CD4-positive, alpha-beta T cell treated with Interleukin-15 for 1 hour (primary cell): ENCODE measurements around the gene ATF3.
"Not testable (repeated sequence)": the region's sequence is repeated elsewhere in the genome, so short reads cannot be mapped to it uniquely, and the experiment has no call there.

Source experiments
- DNase-seq: peaks from one replicate; pipeline ENCODE4 v3.0.0-alpha.2; 2020

The ATF3 gene

GRCh38 chr1:212629450-212630157 is 21.0 kb downstream of the ATF3 start:
- DNase-seq, result no peak

- peak; percentile 79 for DNase-seq
Measured at GRCh38 chr1:212630158-212630900, 21.8 kb downstream of the ATF3 start.

GRCh38 chr1:212633161-212633560 is 24.6 kb downstream of the ATF3 start:
- peak; percentile 35 for DNase-seq

GRCh38 chr1:212634252-212634651 is 25.7 kb downstream of the ATF3 start:
- no peak for DNase-seq

- DNase-seq, result no peak
Measured at GRCh38 chr1:212635141-212635631, 26.6 kb downstream of the ATF3 start.

GRCh38 chr1:212637902-212638301 is 29.3 kb downstream of the ATF3 start:
- DNase-seq, result no peak

- no peak for DNase-seq
Measured at GRCh38 chr1:212638492-212639151, 30.1 kb downstream of the ATF3 start.

- not testable (repeated sequence) for DNase-seq
Measured at GRCh38 chr1:212639524-212639923, 31.0 kb downstream of the ATF3 start.

- DNase-seq, result no peak
Measured at GRCh38 chr1:212640223-212640878, 31.8 kb downstream of the ATF3 start.

GRCh38 chr1:212641956-212642355 is 33.4 kb downstream of the ATF3 start:
- no peak for DNase-seq

GRCh38 chr1:212643877-212644276 is 35.3 kb downstream of the ATF3 start:
- no peak for DNase-seq

- DNase-seq, result no peak
Measured at GRCh38 chr1:212644866-212645545, 36.4 kb downstream of the ATF3 start.

GRCh38 chr1:212645546-212646543 is 37.3 kb downstream of the ATF3 start:
- DNase-seq, result no peak

GRCh38 chr1:212646588-212646987 is 38.0 kb downstream of the ATF3 start:
- DNase-seq, result no peak

GRCh38 chr1:212647004-212647403 is 38.4 kb downstream of the ATF3 start:
- no peak for DNase-seq

- DNase-seq, result no peak
Measured at GRCh38 chr1:212648431-212648830, 39.9 kb downstream of the ATF3 start.

GRCh38 chr1:212649020-212649419 is 40.5 kb downstream of the ATF3 start:
- no peak for DNase-seq

- DNase-seq, result no peak
Measured at GRCh38 chr1:212650228-212650627, 41.7 kb downstream of the ATF3 start.

GRCh38 chr1:212651521-212651920 is 43.0 kb downstream of the ATF3 start:
- no peak for DNase-seq

GRCh38 chr1:212651977-212652376 is 43.4 kb downstream of the ATF3 start:
- DNase-seq, result no peak

GRCh38 chr1:212652609-212653008 is 44.0 kb downstream of the ATF3 start:
- DNase-seq, result no peak
